BE2C (cell line): ENCODE data around the gene RIC1.

Experiments
- DNase-seq: peaks from one replicate; pipeline ENCODE4 v3.0.0-alpha.2; 2020
- H3K27me3 ChIP-seq: fragments of 250-450 bp; sonication (Bioruptor Pico); 2 replicates; pipeline ENCODE4 v1.5.1; 2020; ENCODE audit warnings: mild to moderate bottlenecking
- H3K36me3 ChIP-seq: fragments of 250-450 bp; sonication (Bioruptor Pico); 2 replicates; pipeline ENCODE4 v1.5.1; 2020; ENCODE audit warnings: mild to moderate bottlenecking
- H3K4me1 ChIP-seq: fragments of 250-450 bp; sonication (Bioruptor Pico); 2 replicates; pipeline ENCODE4 v1.5.1; 2020
- H3K4me3 ChIP-seq: 2 replicates; pipeline ENCODE4 v1.5.1; 2011; ENCODE audit warnings: low read depth, low read length
- H3K9me3 ChIP-seq: fragments of 250-450 bp; sonication (Bioruptor Pico); 2 replicates; pipeline ENCODE4 v1.5.1; 2020
- TF ChIP-seq, protein P1 (sequence below): IDR thresholded peaks from 2 replicates; pipeline ENCODE4 v1.5.1; 2012; ENCODE audit warnings: mild to moderate bottlenecking, low read depth, low read length

RIC1 gene

DNA sequence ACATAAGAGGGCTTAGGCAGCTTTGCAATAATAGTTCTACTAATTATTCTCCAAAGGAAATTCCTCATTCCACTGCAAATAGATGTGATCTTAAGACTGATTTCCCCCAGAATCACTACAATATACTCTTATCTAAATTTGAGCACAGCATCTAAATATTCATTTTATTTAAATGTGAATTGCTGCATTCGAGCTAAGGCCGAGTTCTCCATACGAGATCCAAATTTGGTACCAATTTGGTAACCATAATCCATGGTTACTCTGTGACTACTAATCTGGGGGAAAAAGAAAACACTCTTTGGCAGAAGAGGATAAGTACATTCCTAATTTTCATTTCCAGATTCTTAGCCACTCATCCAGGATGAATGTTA is 19.7 kb upstream of the RIC1 start:
- DNase-seq: no peak
- Histone ChIP-seq H3K36me3 (no peaks in the 10 kb centered on the region), H3K4me3 (no peak overlapping the region), H3K4me1 (no peaks in the 10 kb centered on the region), H3K9me3 (no peaks in the 10 kb centered on the region), H3K27me3 (peaks cover 3% of the 10 kb centered on the region; the same call in 1 of the 2 replicates)
- TF ChIP-seq, protein P1, sequence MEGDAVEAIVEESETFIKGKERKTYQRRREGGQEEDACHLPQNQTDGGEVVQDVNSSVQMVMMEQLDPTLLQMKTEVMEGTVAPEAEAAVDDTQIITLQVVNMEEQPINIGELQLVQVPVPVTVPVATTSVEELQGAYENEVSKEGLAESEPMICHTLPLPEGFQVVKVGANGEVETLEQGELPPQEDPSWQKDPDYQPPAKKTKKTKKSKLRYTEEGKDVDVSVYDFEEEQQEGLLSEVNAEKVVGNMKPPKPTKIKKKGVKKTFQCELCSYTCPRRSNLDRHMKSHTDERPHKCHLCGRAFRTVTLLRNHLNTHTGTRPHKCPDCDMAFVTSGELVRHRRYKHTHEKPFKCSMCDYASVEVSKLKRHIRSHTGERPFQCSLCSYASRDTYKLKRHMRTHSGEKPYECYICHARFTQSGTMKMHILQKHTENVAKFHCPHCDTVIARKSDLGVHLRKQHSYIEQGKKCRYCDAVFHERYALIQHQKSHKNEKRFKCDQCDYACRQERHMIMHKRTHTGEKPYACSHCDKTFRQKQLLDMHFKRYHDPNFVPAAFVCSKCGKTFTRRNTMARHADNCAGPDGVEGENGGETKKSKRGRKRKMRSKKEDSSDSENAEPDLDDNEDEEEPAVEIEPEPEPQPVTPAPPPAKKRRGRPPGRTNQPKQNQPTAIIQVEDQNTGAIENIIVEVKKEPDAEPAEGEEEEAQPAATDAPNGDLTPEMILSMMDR: no peak

DNA sequence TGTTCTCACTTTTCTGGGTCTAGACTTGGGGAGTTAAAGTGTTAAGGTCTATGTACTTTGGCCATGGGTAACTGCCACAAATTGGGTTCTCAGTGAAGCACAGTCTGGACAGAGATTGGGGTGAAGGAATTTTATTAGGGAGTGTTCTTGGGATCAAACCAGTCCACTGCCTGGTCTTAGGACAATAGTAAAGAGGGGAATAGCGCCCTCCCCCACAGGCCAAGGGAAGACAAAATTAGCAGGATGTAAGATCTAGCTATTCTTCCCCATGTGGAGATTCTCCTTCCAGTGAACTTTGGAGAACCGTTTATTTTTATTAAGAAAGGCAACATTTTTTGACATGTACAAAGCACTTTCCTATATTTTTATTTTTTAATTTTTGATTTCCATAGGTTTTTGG is 18.4 kb upstream of the RIC1 start:
- H3K4me3 ChIP-seq: no peak overlapping the region
- no peaks in the 10 kb centered on the region for H3K9me3 ChIP-seq
- TF ChIP-seq, protein P1: no peak
- H3K4me1 ChIP-seq: no peaks in the 10 kb centered on the region
- no peak for DNase-seq
- no peaks in the 10 kb centered on the region for H3K36me3 ChIP-seq
- peaks cover 3% of the 10 kb centered on the region; the same call in 1 of the 2 replicates for H3K27me3 ChIP-seq

DNA sequence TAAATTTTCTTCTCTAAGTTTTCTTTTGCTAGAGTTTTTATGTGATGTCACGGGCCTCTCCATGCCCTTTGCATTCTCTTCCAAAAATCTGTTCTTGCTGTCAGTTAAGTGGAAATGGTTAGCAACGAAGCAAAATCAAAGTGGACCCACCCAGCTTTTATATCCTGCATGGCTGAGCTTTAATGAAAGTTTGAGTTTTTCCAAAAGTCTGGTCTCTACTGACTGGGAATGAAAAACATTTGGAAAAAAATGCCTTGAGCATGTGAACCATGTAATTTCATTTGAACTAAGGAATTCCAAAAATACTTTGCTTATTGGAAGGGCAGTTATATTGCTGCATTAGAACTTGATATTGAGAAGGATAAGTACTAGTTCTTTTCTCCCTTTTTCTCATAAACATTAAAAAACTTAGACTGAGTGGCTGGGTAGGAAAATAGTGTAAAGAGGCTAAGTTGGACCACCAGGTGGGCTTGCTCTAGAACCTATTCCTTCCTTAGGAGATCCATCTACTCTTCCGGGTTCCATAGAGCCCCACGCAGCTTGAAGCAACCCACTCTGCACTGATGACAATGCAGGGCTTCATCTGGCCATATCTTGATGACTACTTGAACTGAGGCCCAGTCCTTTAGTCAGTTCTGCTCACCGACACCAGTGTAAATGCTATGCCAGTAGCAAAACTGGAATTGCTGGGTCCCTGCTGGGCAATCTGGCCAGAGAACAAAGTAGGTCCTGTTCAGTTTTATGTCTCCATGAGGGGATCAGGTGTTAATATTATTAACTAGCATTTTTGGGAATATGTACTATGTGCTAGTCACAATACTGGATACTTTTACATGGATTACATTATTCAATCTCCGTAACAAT is 17.4 kb upstream of the RIC1 start:
- Histone ChIP-seq H3K9me3 (no peaks in the 10 kb centered on the region), H3K27me3 (peaks cover 3% of the 10 kb centered on the region; the same call in 1 of the 2 replicates), H3K4me3 (no peak overlapping the region), H3K4me1 (no peaks in the 10 kb centered on the region), H3K36me3 (no peaks in the 10 kb centered on the region)
- DNase-seq: no peak
- TF ChIP-seq, protein P1: no peak

DNA sequence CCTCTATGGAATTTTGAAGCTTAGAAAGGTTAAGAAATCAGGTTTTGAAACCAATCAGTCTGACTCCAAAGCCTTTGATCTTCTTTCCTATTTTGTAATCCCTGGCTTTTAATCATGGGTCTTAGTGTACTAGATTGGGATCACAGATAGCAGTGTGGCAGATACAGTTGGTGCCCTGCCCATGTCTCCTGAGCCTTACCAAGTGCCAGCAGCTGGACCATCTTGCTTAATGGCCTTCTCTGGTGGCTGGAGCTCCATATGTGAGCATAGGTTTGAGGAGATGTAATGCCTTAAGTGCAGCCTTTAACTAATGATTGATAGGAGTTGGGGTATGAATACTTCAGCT is 16.7 kb upstream of the RIC1 start:
- Histone ChIP-seq H3K4me1 (no peaks in the 10 kb centered on the region), H3K4me3 (no peak overlapping the region), H3K27me3 (peaks cover 3% of the 10 kb centered on the region; the same call in 1 of the 2 replicates), H3K9me3 (no peaks in the 10 kb centered on the region), H3K36me3 (no peaks in the 10 kb centered on the region)
- no peak for DNase-seq
- TF ChIP-seq, protein P1: no peak

DNA sequence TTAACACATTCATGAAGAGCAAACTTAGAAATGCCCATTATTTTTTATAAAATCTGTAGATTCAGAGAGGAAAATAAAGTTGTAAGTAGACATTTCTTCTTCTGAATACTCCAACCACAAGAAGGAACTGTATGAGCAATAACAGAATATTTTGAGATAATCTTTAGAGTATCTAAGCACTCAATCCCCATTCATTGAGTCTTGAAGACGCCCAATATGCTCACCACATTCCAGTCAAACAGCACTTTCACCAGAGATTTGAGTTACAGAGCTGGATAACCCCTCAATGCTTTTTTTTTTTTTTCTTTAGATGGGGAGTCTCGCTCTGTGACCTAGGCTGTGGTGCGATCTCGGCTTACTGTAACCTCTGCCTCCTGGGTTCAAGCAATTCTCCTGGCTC is 14.7 kb upstream of the RIC1 start:
- no peaks in the 10 kb centered on the region for H3K9me3 ChIP-seq
- no peaks in the 10 kb centered on the region for H3K4me1 ChIP-seq
- H3K27me3 ChIP-seq: peaks cover 3% of the 10 kb centered on the region; the same call in 1 of the 2 replicates
- H3K4me3 ChIP-seq: no peak overlapping the region
- H3K36me3 ChIP-seq: no peaks in the 10 kb centered on the region
- no peak for DNase-seq
- TF ChIP-seq, protein P1: no peak

DNA sequence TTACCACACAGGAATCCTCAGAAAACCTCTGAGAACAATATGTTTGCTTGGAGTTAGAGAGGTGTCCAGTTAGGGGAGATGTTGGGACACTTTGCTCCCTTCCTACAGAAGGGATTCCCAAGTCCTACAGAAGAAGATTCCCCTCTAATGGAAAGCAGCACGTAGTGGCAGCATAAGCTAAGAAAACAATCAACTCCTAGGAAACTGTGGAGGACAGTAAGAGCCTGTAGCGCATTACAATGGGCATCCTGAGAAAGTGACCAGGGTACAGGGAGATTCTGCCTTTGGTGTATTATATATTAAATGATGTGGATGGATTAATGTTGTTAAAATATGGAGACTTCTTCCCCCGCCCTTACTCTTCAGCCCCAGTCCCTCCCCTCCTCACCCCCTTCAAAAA is 13.9 kb upstream of the RIC1 start:
- Histone ChIP-seq H3K4me3 (no peak overlapping the region), H3K27me3 (peaks cover 3% of the 10 kb centered on the region; the same call in 1 of the 2 replicates), H3K36me3 (no peaks in the 10 kb centered on the region), H3K4me1 (no peaks in the 10 kb centered on the region), H3K9me3 (no peaks in the 10 kb centered on the region)
- TF ChIP-seq, protein P1: no peak
- DNase-seq: no peak
